H1 (cell line): Measurements from ENCODE around the gene C4orf46. TPM values are rescaled to one million over a fixed set of nuclear protein-coding genes. Genes with fewer than 3 reads are reported as not detected.

Source experiments
- CBX8 ChIP-seq: fragments of 300-800, 300-1000 bp; sonication (generic); IDR thresholded peaks from 2 replicates; pipeline ENCODE4 v1.7.1; 2016; ENCODE audit warnings: low read depth, low read length, borderline replicate concordance
- CTCF ChIP-seq, 3 experiments: IDR thresholded peaks; 1 replicate in 2 of 3; 2 replicates in 1 of 3; pipeline versions ENCODE4 v1.5.1 to v1.6.1; 2011; ENCODE audit warnings: low read length in 3 of 3, mild to moderate bottlenecking in 3 of 3, inconsistent platforms in 2 of 3, low read depth in 1 of 3, moderate library complexity in 1 of 3; ENCODE audit not compliant: insufficient read depth in 1 of 3; ENCODE audit errors: control extremely low read depth in 1 of 3
- FOSL1 ChIP-seq: IDR thresholded peaks from 2 replicates; pipeline ENCODE4 v1.6.1; 2011; ENCODE audit warnings: mild to moderate bottlenecking, low read depth, low read length, moderate library complexity; ENCODE audit not compliant: insufficient read depth
- polyA plus RNA-seq, 7 experiments: library from polyadenylated mRNA; depleted of rRNA in 3 of 7; stranded (reverse) in 5 of 7; unstranded in 2 of 7; fragments of >200 nt in 5 of 7; fragments of 200-250 nt in 2 of 7; gene quantifications; 1 replicate in 5 of 7; 2 replicates in 1 of 7; 4 replicates in 1 of 7; pipeline versions ENCODE4 v1.2.1 to v1.2.3, GENCODE V29; 2011 to 2013; ENCODE audit warnings: missing spikeins in 2 of 7, mixed read lengths in 2 of 7
- total RNA-seq: library from RNA; stranded (reverse); fragmentation: NEBNext Ultra II Directional; extraction: Animal tissue kit (Norgen Biotek cat#: 25700); gene quantifications from 2 replicates; pipeline ENCODE4 v1.2.1, GENCODE V29; 2021

The C4orf46 gene
- total and polyA plus RNA-seq, 2 of the 8 experiments (the other 6 are each of a cell fraction or from before 2014, with no cell fraction given): 19.8 to 28.6 TPM

- TF ChIP-seq CTCF (IDR thresholded peaks at IDR 0.05; ENCODE audit: control extremely low read depth in 1 of 3, insufficient read depth in 1 of 3, low read depth in 1 of 3, low read length in 3 of 3): no peak
- TF ChIP-seq FOSL1: no peak
- TF ChIP-seq CBX8: no peak
Observed at GRCh38 chr4:158682066-158682465, 10.4 kb upstream of the C4orf46 start (continued).
